Esophagus squamous epithelium (tissue), 4 donors: ENCODE results near the gene BCKDHB.

Experiments
- POLR2A ChIP-seq, 4 donors: fragments of 450-650 bp; IDR thresholded peaks; one replicate each; pipeline ENCODE4 v1.6.1; 2017; ENCODE audit warnings: antibody characterized with exemption in 4 of 4, mild to moderate bottlenecking in 4 of 4, moderate library complexity in 3 of 4
- TF ChIP-seq, protein P1 (sequence below), 6 experiments: fragments of 450-650 bp in 4 of 6; fragments of 200-600 bp in 2 of 6; sonication (generic) in 2 of 6; IDR thresholded peaks; one replicate each; pipeline ENCODE4 v1.5.1; 2016 to 2019; ENCODE audit warnings: antibody characterized with exemption in 6 of 6, mild to moderate bottlenecking in 4 of 6, moderate library complexity in 4 of 6

DNA sequence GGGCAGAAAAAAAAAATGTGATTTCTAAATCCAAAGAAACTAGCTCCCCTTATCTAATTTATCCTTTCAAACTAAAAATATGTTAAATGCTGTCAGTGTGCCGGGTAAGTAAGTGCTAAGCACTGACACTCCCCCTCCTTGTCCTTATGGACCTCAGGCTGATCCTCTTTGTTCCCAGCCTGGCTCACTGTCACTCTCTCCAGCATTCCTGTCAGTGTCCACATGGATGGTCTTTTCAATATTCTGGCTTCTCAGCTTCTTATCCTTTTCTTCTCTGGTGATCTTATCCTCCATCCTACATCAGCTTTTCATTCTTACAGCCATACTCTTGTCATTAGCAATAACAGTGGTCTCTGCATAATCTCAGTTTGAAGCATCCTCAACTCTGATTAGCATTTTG is 55.0 kb downstream of the BCKDHB start:
- TF ChIP-seq, protein P1, sequence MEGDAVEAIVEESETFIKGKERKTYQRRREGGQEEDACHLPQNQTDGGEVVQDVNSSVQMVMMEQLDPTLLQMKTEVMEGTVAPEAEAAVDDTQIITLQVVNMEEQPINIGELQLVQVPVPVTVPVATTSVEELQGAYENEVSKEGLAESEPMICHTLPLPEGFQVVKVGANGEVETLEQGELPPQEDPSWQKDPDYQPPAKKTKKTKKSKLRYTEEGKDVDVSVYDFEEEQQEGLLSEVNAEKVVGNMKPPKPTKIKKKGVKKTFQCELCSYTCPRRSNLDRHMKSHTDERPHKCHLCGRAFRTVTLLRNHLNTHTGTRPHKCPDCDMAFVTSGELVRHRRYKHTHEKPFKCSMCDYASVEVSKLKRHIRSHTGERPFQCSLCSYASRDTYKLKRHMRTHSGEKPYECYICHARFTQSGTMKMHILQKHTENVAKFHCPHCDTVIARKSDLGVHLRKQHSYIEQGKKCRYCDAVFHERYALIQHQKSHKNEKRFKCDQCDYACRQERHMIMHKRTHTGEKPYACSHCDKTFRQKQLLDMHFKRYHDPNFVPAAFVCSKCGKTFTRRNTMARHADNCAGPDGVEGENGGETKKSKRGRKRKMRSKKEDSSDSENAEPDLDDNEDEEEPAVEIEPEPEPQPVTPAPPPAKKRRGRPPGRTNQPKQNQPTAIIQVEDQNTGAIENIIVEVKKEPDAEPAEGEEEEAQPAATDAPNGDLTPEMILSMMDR (IDR thresholded peaks at IDR 0.05), result no peak
- TF ChIP-seq POLR2A (IDR thresholded peaks at IDR 0.05), result no peak
